A673 (cell line): ENCODE measurements around the gene ERO1B. TPM values are rescaled to one million over a fixed set of nuclear protein-coding genes. Genes with fewer than 3 reads are reported as not detected.

Experiments used
- BruUV-seq: library from RNA; stranded (reverse); fragments of 400-500 nt; replicated peaks from 2 replicates; lab custom pipeline; 2021; lab: Mats Ljungman, UMichigan
- CTCF ChIA-PET: fragments of 300-600 bp; sonication (Branson Sonifier 250); formaldehyde crosslinking; loops from one replicate; lab custom pipeline; 2022; ENCODE audit warnings: antibody characterized with exemption; lab: Charles Lee
- POLR2A ChIA-PET: fragments of 300-600 bp; sonication (Branson Sonifier 250); formaldehyde crosslinking; loops from one replicate; lab custom pipeline; 2022; ENCODE audit warnings: antibody characterized with exemption; ENCODE audit not compliant: low non-redundant PET; lab: Charles Lee
- DNase-seq: peaks from one replicate; pipeline ENCODE4 v3.0.0-alpha.2; 2015; ENCODE audit warnings: low spot score
- H3K27ac ChIP-seq: fragments of 200-600 bp; sonication (generic); 2 replicates; pipeline ENCODE4 v1.5.1; 2016; ENCODE audit warnings: mixed run types, low read depth, mild to moderate bottlenecking, mixed read lengths, antibody characterized with exemption, low read length; ENCODE audit not compliant: poor library complexity, severe bottlenecking
- H3K27me3 ChIP-seq: fragments of 200-600 bp; sonication (generic); replicated peaks from 2 replicates; pipeline ENCODE4 v1.6.1; 2017; ENCODE audit warnings: mixed run types, low read depth, mild to moderate bottlenecking, mixed read lengths, antibody characterized with exemption, low read length; ENCODE audit not compliant: insufficient read depth, poor library complexity
- H3K36me3 ChIP-seq: fragments of 200-600 bp; sonication (generic); 2 replicates; pipeline ENCODE4 v1.6.1; 2016; ENCODE audit warnings: mixed run types, mild to moderate bottlenecking, mixed read lengths, antibody characterized with exemption, low read length; ENCODE audit not compliant: insufficient read depth, poor library complexity, severe bottlenecking
- H3K4me1 ChIP-seq: fragments of 200-600 bp; sonication (generic); 2 replicates; pipeline ENCODE4 v1.6.1; 2017; ENCODE audit warnings: mixed run types, mild to moderate bottlenecking, mixed read lengths, antibody characterized with exemption, low read length; ENCODE audit not compliant: insufficient read depth, poor library complexity, severe bottlenecking
- H3K4me3 ChIP-seq: fragments of 200-600 bp; sonication (generic); 2 replicates; pipeline ENCODE4 v1.5.1; 2016; ENCODE audit warnings: low read depth, mixed run types, mild to moderate bottlenecking, mixed read lengths, low read length; ENCODE audit not compliant: poor library complexity, severe bottlenecking
- H3K9me3 ChIP-seq: fragments of 200-600 bp; sonication (generic); 2 replicates; pipeline ENCODE4 v1.6.1; 2016; ENCODE audit warnings: mixed run types, low read depth, mild to moderate bottlenecking, mixed read lengths, antibody characterized with exemption, low read length; ENCODE audit not compliant: poor library complexity, severe bottlenecking
- CTCF ChIP-seq: fragments of 300-800, 200-600 bp; sonication (generic); conservative IDR thresholded peaks from 2 replicates; pipeline ENCODE4 v1.5.1; 2017; ENCODE audit warnings: low read depth, mild to moderate bottlenecking, antibody characterized with exemption, low read length, moderate library complexity, mixed read lengths
- EZH2 ChIP-seq: fragments of 200-600 bp; sonication (generic); IDR thresholded peaks from 2 replicates; pipeline ENCODE4 v1.6.1; 2017; ENCODE audit warnings: borderline replicate concordance, low read depth, mild to moderate bottlenecking, mixed read lengths, antibody characterized with exemption, low read length; ENCODE audit not compliant: poor library complexity, severe bottlenecking
- intact Hi-C: fragments of 100-400 bp; cut with micrococcal nuclease; formaldehyde crosslinking; loops from one replicate; pipeline ENCODE4 v1.10.0; 2022; ENCODE audit not compliant: unreplicated experiment
- total RNA-seq: library from RNA; stranded (reverse); gene quantifications from 2 replicates; pipeline ENCODE4 v1.2.3, GENCODE V29; 2021

The ERO1B gene
- total RNA-seq, 1 experiment from 2014 or later: 3.4 TPM

DNA sequence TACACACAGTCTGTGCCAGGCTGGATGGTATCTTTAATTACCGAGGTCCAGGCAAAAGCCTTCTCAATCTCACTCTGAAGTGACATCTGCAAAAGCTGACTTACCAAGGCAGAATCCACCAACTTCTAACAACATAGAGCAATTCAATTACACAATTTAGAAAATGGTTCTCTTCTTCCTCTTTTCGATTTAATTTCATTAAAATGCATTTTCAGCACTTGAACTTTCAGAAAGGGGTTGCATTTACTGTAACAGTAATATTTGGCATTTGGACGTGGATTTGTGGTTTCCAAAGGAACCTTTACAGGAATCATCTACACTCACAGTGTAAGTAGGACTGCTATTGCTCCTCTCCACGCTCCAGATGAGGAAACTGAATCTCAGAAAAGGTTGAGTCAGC is 53.3 kb downstream of the ERO1B start:
- ChIA-PET POLR2A (no interaction called here), CTCF (no interaction called here)
- no peaks in the 10 kb centered on the region for H3K4me1 ChIP-seq
- H3K36me3 ChIP-seq: no peaks in the 10 kb centered on the region
- H3K4me3 ChIP-seq: no peak overlapping the region
- no peaks in the 10 kb centered on the region for H3K27me3 ChIP-seq
- intact Hi-C loops: no loop called here
- no peak for DNase-seq
- no peak overlapping the region for H3K27ac ChIP-seq
- H3K9me3 ChIP-seq: no peaks in the 10 kb centered on the region
- no TSS peak for BruUV-seq
- TF ChIP-seq EZH2 (no peak), CTCF (no peak)

DNA sequence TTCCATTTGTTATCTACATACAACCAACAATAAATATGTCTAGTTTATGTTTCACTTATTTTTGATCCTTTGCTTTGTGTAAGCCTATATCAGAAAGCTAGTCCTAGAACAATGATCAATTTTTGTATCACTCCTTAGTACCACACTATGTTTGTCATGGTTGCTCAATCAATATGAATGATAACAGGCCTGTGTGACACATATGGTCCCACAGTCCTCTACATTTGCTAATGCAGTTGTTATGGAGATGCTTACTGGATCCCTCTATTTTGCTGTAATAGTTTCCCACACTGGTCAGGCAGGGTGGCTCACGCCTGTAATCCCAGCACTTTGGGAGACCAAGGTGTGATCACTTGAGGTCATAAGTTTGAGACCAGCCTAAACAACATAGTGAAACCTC is 59.1 kb downstream of the ERO1B start:
- Histone ChIP-seq H3K4me1 (no peaks in the 10 kb centered on the region), H3K4me3 (no peak overlapping the region), H3K27ac (no peak overlapping the region), H3K36me3 (no peaks in the 10 kb centered on the region), H3K9me3 (no peaks in the 10 kb centered on the region), H3K27me3 (no peaks in the 10 kb centered on the region)
- ChIA-PET CTCF (no interaction called here), POLR2A (no interaction called here)
- DNase-seq: no peak
- BruUV-seq: no TSS peak
- intact Hi-C loops: no loop called here
- TF ChIP-seq EZH2 (no peak), CTCF (no peak)

DNA sequence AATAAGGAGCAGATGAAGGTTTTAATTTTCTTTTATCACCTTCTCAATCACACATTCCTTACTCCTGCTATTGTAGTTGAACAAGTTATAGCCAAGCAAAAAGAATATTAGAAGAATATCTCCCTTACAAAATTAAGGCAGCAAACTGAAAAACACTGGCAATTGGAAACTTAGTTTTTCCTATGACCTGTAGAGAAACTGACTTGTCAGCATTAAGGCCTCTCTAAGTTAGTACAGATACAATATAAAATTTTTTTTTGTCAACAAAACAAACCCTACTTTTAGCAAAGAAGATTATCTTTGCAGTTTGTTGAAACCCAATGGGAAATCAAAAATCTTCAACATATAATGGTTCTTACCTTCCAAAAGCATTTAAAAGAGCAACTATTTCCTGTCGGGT is 61.3 kb downstream of the ERO1B start:
- no TSS peak for BruUV-seq
- intact Hi-C loops: no loop called here
- H3K27me3 ChIP-seq: no peaks in the 10 kb centered on the region
- H3K4me3 ChIP-seq: no peak overlapping the region
- DNase-seq: no peak
- no peak for TF ChIP-seq CTCF
- no peak for TF ChIP-seq EZH2
- ChIA-PET CTCF (no interaction called here), POLR2A (no interaction called here)
- H3K36me3 ChIP-seq: no peaks in the 10 kb centered on the region
- H3K27ac ChIP-seq: no peak overlapping the region
- no peaks in the 10 kb centered on the region for H3K9me3 ChIP-seq
- H3K4me1 ChIP-seq: no peaks in the 10 kb centered on the region
